Vagina (tissue), 2 donors: ENCODE results near the gene SPEM2. TPM values are rescaled to one million over a fixed set of nuclear protein-coding genes. Genes with fewer than 3 reads are reported as not detected.

Experiments used
- DNase-seq, 2 donors: peaks; one replicate each; pipeline ENCODE4 v3.0.0-alpha.2; 2017; ENCODE audit errors: extremely low spot score in 2 of 2
- H3K27ac ChIP-seq: fragments of 200-600 bp; sonication (generic); one replicate; pipeline ENCODE4 v1.5.1; 2019
- H3K27me3 ChIP-seq: fragments of 200-600 bp; sonication (generic); one replicate; pipeline ENCODE4 v1.5.1; 2019
- H3K36me3 ChIP-seq, 2 donors: fragments of 200-600 bp; sonication (generic); one replicate each; pipeline ENCODE4 v1.5.1; 2017 to 2019
- H3K4me1 ChIP-seq: fragments of 200-600 bp; sonication (generic); one replicate; pipeline ENCODE4 v1.5.1; 2019
- H3K4me3 ChIP-seq, 2 donors: fragments of 200-600 bp; sonication (generic); 1 replicate in 1 of 2; 2 replicates in 1 of 2; pipeline ENCODE4 v1.5.1; 2016 to 2019
- H3K9me3 ChIP-seq: fragments of 200-600 bp; sonication (generic); one replicate; pipeline ENCODE4 v1.5.1; 2019
- CTCF ChIP-seq, 3 experiments: fragments of 450-650 bp in 2 of 3; fragments of 200-600 bp in 1 of 3; sonication (generic) in 1 of 3; IDR thresholded peaks; one replicate each; pipeline ENCODE4 v1.5.1; 2017 to 2019; ENCODE audit warnings: antibody characterized with exemption in 3 of 3, mild to moderate bottlenecking in 2 of 3, moderate library complexity in 2 of 3
- POLR2A ChIP-seq, 2 donors: fragments of 450-650 bp; IDR thresholded peaks; one replicate each; pipeline ENCODE4 v1.6.1; 2017; ENCODE audit warnings: antibody characterized with exemption in 2 of 2, mild to moderate bottlenecking in 2 of 2, moderate library complexity in 2 of 2
- POLR2AphosphoS5 ChIP-seq, 2 donors: sonication (generic); formaldehyde crosslinking; IDR thresholded peaks; one replicate each; pipeline ENCODE4 v1.9.0; 2017; ENCODE audit warnings: antibody characterized with exemption in 2 of 2, mild to moderate bottlenecking in 2 of 2, low read depth in 1 of 2; ENCODE audit not compliant: insufficient read depth in 1 of 2
- intact Hi-C: fragments of 100-400 bp; cut with DNase I; formaldehyde crosslinking; loops from one replicate; pipeline ENCODE4 v1.15.1; 2023
- total RNA-seq: library from RNA; depleted of rRNA; stranded (reverse); fragments of >200 nt; gene quantifications from one replicate; pipeline ENCODE4 v1.2.3, GENCODE V29; 2016

SPEM2 gene
- not detected for total RNA-seq

- Histone ChIP-seq H3K27ac (no peak within 1 kb of the TSS), H3K9me3 (no peaks in the 10 kb centered on the region), H3K4me3 (no peak within 1 kb of the TSS), H3K27me3 (no peaks in the 10 kb centered on the region), H3K4me1 (no peaks in the 10 kb centered on the region), H3K36me3 (no peaks in the 10 kb centered on the region)
- TF ChIP-seq CTCF (IDR thresholded peaks at IDR 0.05): no peak
- TF ChIP-seq POLR2AphosphoS5 (IDR thresholded peaks at IDR 0.05; ENCODE audit: insufficient read depth in 1 of 2, low read depth in 1 of 2): no peak
- no peak for TF ChIP-seq POLR2A (IDR thresholded peaks at IDR 0.05)
- no peak for DNase-seq
- intact Hi-C loops: no loop called here
These were observed at the start of gene SPEM2 for GRCh38 chr17:7425316-7425715. Gene SPEM2 (plus strand): TSS chr17:7425616. CDS start chr17:7425689, 73 bp downstream.

DNA sequence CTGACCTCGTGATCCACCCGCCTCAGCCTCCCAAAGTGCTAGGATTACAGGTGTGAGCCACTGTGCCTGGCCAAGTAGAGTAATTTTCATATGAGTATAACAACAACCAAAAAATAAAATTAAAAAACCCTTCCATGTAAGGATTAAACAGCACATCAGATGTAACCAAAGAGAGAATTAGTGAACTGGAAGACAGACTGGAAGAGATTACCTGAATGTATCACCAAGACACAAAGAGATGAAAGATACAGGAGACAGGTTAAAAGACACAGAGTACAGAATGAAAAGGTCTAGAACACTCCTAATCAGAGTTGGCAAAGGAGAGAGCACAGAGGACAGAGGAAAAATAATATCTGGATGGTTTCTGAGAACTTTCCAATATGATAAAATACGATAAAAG, 46.3 kb upstream of the SPEM2 start:
- H3K4me3 ChIP-seq: no peak overlapping the region
- no peaks in the 10 kb centered on the region for H3K9me3 ChIP-seq
- H3K27ac ChIP-seq: no peak overlapping the region
- H3K4me1 ChIP-seq: peaks cover 32% of the 10 kb centered on the region
- H3K27me3 ChIP-seq: no peaks in the 10 kb centered on the region
- intact Hi-C loops: no loop called here
- no peak for DNase-seq
- H3K36me3 ChIP-seq: no peaks in the 10 kb centered on the region
- TF ChIP-seq POLR2A (IDR thresholded peaks at IDR 0.05) (no peak), POLR2AphosphoS5 (IDR thresholded peaks at IDR 0.05; ENCODE audit: insufficient read depth in 1 of 2, low read depth in 1 of 2) (no peak), CTCF (IDR thresholded peaks at IDR 0.05) (no peak)

DNA sequence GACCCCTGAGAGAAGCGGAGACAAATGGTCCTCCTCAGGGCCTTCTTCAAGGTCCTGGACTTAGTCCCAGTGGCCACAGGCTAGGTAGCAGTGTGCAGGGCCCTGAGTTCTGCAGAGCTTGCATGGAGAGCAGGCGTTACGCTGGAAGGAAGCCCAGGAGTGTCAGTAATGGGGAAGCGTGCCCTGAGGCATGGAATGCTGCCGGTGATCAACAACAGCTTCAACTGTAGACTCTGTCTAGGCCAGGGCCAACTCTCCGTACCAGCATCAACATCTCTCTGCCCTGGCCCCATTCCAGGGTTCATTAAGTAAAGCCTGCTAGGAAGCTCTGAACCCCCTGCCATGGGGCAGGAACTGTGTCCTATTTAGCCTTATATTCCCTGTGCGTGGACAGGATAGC, 45.1 kb upstream of the SPEM2 start:
- Histone ChIP-seq H3K36me3 (no peaks in the 10 kb centered on the region), H3K9me3 (no peaks in the 10 kb centered on the region), H3K4me1 (peaks cover 39% of the 10 kb centered on the region), H3K27me3 (no peaks in the 10 kb centered on the region), H3K4me3 (peak overlapping the region; percentile 57 to 61), H3K27ac (peak overlapping the region; percentile 59)
- no peak for DNase-seq
- TF ChIP-seq CTCF (IDR thresholded peaks at IDR 0.05): no peak
- TF ChIP-seq POLR2AphosphoS5 (IDR thresholded peaks at IDR 0.05; ENCODE audit: insufficient read depth in 1 of 2, low read depth in 1 of 2): no peak
- TF ChIP-seq POLR2A (IDR thresholded peaks at IDR 0.05): no peak
- intact Hi-C loops: no loop called here

DNA sequence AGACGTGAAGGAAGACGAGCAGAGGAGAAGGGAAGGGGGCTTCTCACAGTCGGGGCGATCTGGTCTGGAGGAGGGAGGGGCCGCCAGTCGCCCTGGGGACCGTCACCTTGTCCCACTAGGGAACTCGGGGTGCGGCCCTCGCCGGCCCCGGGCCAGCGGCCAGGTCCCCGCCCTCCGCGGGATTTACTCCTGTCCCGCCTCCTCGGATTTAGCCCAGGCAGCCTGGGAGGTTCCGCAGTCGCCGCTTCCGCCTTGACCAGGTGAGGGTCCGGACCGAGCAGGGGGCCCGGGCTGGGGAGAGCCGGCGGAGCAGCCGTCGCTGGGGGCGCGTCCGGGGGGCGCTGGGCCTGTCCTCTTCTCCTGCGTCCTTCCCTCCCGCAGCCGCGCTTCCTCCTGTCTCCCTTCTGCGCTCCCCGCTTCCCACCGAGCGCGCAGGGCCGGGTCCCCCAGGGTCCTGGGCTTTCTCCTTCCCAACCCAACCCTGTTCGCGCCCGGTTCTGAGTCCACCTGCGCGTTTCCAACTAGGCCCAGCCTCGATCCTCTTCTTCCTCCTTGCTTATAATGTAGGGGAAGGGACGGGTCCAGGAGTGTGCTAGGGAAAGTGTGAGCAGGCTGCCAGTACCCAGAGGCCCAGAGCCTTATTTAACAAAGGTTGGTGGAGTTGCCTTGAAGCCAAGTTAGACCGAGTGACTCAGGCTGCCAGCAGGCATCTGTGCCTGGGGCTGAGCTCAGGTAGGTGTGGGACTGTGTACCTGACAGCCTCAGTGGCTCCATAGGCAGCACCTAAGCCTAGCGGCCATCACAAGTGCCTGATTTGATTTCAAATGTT, 44.3 kb upstream of the SPEM2 start, which contains the start of gene TNK1:
Gene TNK1, plus strand, starts transcription at position 235 of the 829 bp plus-strand sequence. CDS start 1,838 bp downstream, outside the sequence.
- peaks cover 39% of the 10 kb centered on the region for H3K4me1 ChIP-seq

More for the DNA sequence above, 44.3 kb upstream of the SPEM2 start, which contains the start of gene TNK1:
- TF ChIP-seq POLR2A (IDR thresholded peaks at IDR 0.05) (peak in 1 of 2 donors; percentile 61), CTCF (IDR thresholded peaks at IDR 0.05) (no peak), POLR2AphosphoS5 (IDR thresholded peaks at IDR 0.05; ENCODE audit: insufficient read depth in 1 of 2, low read depth in 1 of 2) (peak in 1 of 2 donors; percentile 84)
- no peaks in the 10 kb centered on the region for H3K27me3 ChIP-seq
- intact Hi-C loops: no loop called here
- H3K36me3 ChIP-seq: no peaks in the 10 kb centered on the region
- peak within 1 kb of the TSS; percentile 57 to 61 for H3K4me3 ChIP-seq
- no peaks in the 10 kb centered on the region for H3K9me3 ChIP-seq
- DNase-seq: no peak
- peak within 1 kb of the TSS; percentile 59 for H3K27ac ChIP-seq
